GM19193 (cell line): Measurements from ENCODE around the gene GTPBP10.

Experiments
- POLR2A ChIP-seq: IDR thresholded peaks from 4 replicates; pipeline ENCODE4 v1.6.1; 2011; ENCODE audit not compliant: insufficient read depth, insufficient read length; ENCODE audit errors: extremely low read depth

GTPBP10 gene

GRCh38 chr7:90404777-90405176 lies 58.3 kb downstream of the GTPBP10 start:
- no peak for TF ChIP-seq POLR2A

GRCh38 chr7:90407484-90407821 lies 60.9 kb downstream of the GTPBP10 start:
- TF ChIP-seq POLR2A = no peak

- TF ChIP-seq POLR2A = no peak
Measured at GRCh38 chr7:90408142-90408541, 61.6 kb downstream of the GTPBP10 start.

- no peak for TF ChIP-seq POLR2A
Measured at GRCh38 chr7:90409667-90410066, 63.2 kb downstream of the GTPBP10 start.

GRCh38 chr7:90411510-90411909 lies 65.0 kb downstream of the GTPBP10 start:
- TF ChIP-seq POLR2A = no peak

GRCh38 chr7:90412458-90413184 lies 66.1 kb downstream of the GTPBP10 start:
- TF ChIP-seq POLR2A = no peak

- no peak for TF ChIP-seq POLR2A
Measured at GRCh38 chr7:90413185-90413528, 66.6 kb downstream of the GTPBP10 start.

GRCh38 chr7:90421651-90422050 lies 75.1 kb downstream of the GTPBP10 start:
- TF ChIP-seq POLR2A = no peak

- no peak for TF ChIP-seq POLR2A
Measured at GRCh38 chr7:90424720-90425119, 78.2 kb downstream of the GTPBP10 start.

- TF ChIP-seq POLR2A = no peak
Measured at GRCh38 chr7:90425376-90425775, 78.9 kb downstream of the GTPBP10 start.

- TF ChIP-seq POLR2A = no peak
Measured at GRCh38 chr7:90430614-90431460, 84.3 kb downstream of the GTPBP10 start.

- TF ChIP-seq POLR2A = no peak
Measured at GRCh38 chr7:90432752-90433151, 86.2 kb downstream of the GTPBP10 start.

GRCh38 chr7:90433221-90433620 lies 86.7 kb downstream of the GTPBP10 start:
- TF ChIP-seq POLR2A = no peak
